IMR-90 (cell line): ENCODE data around the gene FAM117B.

Experiments used
- CTCF ChIP-seq: conservative IDR thresholded peaks from 2 replicates; pipeline ENCODE4 v1.5.1; 2012; ENCODE audit warnings: mild to moderate bottlenecking, low read depth, low read length, improper control_type of control experiment
- SMC3 ChIP-seq: fragments of 150-350 bp; IDR thresholded peaks from 2 replicates; pipeline ENCODE4 v1.6.1; 2016; ENCODE audit warnings: low read depth, mild to moderate bottlenecking, antibody characterized with exemption, low read length, moderate library complexity

GRCh38 chr2:202624133-202624532, 10.6 kb upstream of the FAM117B start:
- TF ChIP-seq CTCF (no peak), SMC3 (no peak)
